Stimulated activated CD8-positive, alpha-beta memory T cell treated with anti-CD3 and anti-CD28 coated beads, Interleukin-15, amount 100 ng/mL, for 24 hours (primary cell): ENCODE measurements around the gene CEP85L.

Experiments used
- DNase-seq: peaks from one replicate; pipeline ENCODE4 v3.0.0-alpha.2; 2020; ENCODE audit warnings: low read depth

Gene CEP85L

DNA sequence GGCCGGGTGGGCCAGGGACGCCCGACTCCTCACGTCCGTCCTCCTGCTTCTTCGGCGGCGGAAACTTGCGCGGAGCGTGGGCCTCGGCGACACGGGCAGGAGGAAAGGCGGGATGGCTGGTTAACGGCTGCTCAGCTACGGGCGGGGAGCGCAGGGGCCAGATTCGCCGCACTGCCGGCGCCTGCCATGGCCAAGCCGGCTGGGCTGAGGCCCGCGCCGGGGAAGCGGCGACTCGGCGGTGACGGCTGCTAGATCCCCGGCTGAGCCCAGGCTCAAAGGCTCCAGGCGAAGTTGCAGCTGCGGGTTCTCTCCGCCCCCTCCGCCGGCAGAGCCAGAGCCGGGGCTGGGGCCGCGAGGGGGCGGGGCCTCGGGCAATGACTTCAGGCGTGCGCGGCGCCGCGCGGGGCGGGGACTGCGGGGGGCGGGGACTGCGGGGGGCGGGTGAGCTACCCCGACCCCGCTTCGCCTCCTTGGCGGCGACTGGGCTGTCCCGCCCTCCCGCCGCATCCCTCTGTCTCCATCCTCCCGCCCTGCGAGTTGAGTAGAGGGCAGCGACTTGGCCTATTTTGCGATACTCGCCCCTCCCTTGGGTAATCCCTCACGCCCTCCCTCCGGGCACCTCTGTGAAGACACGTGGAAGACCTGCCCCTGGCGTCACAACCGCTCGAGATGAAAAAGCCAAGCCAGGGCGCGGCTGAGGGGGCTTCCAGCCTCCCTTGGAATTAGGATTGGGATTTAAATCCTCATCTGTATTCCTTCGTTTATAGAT lies at the start of gene CEP85L:
CEP85L (minus strand) TSS at position 310 of the 769 bp plus-strand sequence. CDS start 322 bp downstream, outside the sequence.
- peak; percentile 81 for DNase-seq

DNA sequence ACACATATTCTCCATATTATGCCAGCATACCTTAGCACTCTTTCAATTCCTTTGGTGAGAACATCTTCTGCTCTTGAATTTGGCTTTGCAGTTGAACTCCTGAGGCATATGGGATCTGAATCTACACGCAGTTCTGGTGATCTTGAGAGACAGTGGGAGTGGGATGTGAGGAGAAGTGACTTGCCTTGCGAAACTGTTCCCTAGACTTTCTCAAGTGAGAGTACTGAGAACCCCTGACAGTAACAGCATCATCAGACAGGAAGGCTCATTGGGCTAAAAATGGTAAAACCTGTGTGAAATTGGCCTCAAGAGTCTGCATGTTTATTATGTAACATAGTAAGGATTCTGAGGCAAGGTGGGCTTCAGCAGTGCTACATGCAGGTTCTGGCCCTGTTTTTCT lies 49.1 kb upstream of the CEP85L start:
- DNase-seq = no peak

DNA sequence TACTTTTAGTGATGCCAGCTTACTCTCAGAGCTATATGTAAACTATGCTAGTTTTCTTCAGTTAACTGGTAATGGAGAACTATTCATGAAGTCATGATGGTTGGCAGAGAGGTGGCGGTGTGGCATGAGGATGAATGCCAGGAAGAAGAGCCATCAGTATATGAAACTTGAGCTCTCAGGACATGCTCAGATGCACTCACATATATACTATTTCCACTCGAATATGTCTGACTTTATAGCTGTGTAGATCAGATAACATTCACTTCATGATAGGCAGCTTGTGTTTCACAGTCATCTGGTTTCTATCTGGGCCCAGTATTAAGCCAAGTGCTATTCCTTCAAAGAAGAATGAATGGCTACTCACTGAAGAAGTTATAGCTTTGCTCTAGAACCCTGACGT lies 46.2 kb upstream of the CEP85L start:
- no peak for DNase-seq

DNA sequence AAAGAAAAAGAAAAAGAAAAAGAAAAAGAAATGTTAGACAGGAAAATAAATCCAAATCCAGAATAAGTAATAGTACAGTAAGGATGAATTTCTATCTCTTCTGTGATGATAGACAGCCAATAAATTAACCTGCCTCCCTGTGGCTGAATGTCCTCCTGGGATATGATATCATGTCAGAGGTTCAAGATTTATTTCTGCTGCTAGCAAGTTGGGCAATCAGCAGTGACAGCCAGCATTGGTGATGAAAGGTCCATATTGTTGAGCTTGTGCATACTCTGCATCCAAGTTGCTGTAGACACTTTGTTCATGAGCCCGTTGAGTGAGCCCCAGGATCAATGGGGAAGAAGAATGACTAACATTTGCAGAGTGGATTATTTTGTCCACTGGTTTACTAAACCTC lies 44.9 kb upstream of the CEP85L start:
- no peak for DNase-seq

DNA sequence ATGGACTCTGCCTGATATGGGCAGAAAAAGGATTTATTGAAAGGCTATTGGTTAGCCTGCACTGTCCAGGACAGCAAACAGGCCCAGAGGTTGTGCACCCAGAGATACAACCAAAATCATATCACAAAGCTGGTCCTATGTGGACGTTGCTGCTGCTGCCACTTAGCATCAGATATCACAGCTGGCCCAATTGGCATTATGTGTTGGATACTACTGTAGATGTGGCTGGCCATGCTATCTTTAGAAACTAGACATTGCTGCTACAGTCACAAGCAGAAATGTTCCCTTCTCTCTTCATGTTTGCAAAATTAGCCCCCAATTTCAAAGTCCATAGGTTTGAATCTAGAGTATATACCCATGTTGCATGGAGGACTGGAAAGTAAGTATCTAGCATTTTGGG lies 42.2 kb upstream of the CEP85L start:
- DNase-seq = no peak

DNA sequence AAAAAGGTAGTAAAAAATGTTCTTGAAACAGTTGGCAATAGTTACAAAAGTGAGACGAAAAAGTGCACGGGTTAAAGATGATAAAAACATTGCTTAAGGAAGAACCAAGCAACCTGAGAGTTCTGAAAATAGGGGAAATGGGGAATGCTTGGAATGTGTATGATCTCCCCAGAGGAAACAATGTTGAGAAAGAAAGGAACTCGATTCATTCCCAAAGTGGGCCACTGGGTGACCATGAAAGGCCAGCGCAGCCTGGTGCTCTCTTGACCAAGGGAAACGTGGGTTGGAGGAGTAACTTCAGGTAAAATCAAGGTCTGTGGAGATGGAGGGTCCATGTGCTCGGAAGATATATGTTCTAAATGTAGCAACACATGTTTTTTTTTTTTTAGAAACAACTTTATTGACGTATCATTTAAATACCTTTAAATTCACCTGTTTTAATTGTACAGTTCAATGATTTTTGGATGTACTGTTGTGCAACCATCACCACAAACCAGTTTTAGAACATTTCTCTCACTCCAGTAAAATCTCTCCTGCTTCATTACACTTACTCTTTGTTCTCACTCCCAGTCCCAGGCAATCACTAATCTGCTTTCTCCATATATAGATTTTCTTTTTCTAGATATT lies 34.5 kb upstream of the CEP85L start:
- no peak for DNase-seq

DNA sequence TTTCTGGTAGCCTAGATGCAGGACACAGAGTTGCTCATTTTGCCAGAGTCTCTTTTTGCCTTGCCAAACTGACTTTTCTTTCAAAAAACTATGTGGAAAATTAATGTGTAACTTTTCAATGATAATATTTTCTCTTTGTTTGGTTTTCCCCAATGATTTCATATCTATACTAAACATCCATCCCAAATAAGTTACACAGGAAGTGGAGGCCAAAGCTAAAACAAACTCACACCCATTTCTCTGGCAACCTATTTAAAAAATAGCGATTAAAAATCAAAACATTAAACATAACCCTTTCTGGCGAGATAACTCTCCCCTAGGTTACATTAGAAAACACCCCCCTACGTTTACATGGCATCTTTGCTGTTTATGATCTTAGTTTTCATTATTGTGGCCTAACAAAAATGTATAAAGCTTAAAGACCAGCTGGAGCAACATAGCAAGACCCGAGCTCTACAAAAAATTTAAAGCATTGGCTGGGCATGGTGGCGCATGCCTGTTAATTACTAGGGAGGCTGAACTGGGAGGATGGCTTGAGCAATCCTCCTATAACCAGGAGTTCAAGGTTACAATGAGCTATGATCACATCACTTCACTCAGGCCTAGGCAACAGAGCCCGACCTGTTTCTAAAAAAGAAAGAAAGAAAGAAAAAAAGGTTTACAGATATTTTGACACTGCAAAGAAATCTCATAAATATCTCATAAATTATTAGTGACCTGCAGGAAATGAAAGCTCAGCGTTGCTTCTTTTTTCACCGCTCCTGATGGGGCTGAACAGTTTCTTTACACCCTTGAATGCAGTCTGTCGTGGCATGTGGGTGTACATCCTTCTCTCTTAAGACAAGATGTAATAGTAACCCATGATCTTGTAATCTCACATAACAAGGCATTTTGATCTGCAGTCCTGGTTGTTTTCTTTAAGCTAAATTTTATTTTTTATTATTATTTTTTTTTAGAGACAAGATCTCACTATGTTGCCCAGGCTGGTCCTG lies 32.8 kb upstream of the CEP85L start:
- no peak for DNase-seq

DNA sequence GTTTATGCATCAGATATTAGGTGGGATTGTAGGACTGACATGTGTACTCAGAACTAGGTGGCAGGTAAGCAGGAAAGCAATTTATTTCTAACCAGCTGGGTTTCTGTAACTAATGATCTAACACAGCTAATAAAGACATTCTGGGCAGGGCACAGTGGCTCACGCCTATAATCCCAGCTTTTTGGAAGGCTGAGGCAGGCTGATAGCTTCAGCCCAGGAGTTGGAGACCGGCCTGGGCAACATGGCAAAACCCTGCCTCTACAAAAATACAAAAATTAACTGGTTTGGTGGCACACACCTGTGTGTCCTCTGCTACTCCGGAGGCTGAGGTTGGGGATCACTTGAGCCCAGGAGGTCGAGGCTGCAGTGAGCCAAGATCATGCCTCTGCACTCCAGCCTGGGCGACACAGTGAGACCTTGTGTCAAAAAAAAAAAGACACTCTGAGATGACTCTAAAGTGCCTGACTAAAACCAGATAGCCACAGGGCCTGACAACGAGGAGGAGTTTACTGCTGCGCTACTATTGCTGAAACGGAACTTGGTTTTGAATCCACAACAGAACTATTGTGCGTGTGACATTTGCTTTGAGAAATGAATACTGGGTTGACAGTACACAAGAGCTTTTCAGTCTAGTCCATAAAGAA lies 29.2 kb upstream of the CEP85L start:
- no peak for DNase-seq

DNA sequence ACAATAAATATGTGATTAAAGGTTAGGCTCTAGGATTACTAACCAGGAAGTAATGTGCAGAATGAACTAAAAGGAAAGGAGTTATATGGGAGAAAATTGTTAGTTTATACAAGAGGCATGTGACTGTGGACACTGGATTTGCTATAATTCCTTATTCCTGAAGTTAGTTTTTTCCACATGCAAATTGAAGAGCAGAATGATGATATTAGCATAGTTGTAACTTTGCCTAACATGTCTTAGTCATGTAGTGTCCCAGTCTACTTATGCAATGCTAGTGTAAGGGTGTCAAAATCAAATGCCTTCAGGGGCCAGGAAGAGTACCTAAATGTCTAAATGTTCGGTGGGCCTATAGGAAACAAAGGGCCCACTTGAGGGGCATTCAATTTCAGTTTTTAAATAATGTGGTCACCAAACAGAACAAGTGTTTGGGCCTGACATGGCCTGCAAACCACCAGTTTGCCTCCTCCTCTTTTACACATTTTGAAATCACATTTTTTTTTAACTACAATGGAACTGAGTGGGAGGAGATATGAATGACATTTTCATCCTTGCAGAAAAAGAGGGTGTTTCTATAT lies 28.0 kb upstream of the CEP85L start:
- DNase-seq = no peak

DNA sequence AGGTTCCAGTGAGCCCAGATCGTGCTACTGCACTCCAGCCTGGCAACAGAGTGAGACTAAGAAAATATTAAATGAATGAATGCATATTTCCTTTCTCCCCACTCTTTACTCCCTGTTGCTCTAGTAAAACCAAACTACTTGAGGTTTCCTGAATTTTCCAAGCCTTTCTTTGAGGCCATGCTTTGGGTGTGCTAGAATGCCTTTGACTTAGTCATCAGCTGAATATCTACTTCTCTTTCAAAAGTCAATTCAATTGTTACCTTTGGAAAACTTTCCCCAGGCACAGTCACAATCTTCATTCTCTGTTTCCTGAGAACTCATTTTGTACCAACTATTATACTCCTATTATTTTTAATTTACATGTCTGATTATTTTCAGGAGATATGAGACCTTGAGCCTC lies 27.5 kb upstream of the CEP85L start:
- DNase-seq = no peak

DNA sequence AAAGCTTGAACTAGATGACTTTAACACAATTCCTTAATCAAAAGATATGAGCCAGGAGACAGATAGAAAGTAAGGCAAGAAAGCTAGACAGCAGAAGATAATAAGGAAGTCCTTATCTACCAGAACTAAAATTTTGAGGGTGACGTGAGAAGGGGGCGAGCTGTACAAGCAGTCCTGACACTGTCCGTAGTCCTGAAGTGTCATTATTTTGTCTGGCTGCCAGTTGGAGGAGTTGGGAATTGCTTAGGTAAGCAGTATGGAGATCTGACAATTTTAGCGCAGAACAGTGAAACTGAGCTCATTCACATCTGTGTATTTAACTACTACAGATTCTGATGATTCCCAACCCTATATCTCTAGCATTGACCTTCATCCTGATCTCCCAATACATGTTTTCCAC lies 25.8 kb upstream of the CEP85L start:
- DNase-seq = no peak

DNA sequence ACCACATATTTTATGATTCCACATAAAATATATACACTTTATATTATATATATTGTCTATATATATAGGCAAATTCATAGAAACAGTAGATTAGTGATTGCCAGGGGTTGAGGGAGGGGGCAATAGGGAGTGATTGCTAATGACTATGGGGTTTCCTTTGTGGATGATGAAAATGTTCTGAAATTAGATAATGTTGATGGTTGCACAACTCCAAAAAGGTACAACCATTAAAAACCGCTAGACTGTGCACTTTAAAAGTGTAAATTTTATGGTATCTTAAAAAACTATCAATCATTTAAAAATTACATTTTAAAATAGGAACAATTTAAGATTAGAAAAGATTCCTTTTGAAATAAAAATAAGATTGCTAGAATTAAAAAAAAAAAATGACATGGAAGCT lies 23.8 kb upstream of the CEP85L start:
- DNase-seq = no peak

DNA sequence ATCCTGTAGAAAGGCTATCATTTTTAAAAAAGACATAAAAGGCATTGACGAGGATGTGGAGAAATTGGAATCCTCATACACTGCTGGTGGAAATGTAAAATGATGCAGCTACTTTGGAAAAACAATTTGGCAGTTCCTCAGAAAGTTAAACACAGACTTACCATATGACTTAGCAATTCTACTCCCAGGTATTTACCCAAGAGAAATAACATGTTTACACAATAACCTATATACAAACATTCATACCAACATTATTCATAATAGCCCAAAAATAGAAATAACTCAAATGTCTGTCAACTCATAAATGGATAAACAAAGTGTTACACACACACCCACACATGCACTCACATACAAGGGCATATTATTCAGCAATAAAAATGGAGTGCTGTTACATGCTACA lies 23.4 kb upstream of the CEP85L start:
- no peak for DNase-seq

DNA sequence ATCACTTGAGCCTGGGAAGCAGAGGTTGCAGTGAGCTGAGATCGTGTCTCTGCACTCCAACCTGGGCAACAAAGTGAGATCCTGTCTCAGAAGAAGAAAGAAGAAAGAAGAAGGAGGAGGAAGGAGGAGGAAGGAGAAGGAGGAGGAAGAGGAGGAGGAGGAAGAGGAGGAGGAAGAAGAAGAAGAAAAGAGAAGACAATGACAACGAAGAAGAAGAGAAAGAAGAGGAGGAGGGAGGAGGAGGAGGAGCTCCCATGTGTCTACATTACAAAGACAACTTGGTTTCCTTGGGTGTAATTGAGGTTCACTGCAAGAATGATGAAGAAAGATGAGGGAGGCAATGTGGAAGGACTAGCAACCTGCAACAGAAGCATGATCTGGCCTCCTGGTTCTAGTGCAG lies 21.3 kb upstream of the CEP85L start:
- no peak for DNase-seq

DNA sequence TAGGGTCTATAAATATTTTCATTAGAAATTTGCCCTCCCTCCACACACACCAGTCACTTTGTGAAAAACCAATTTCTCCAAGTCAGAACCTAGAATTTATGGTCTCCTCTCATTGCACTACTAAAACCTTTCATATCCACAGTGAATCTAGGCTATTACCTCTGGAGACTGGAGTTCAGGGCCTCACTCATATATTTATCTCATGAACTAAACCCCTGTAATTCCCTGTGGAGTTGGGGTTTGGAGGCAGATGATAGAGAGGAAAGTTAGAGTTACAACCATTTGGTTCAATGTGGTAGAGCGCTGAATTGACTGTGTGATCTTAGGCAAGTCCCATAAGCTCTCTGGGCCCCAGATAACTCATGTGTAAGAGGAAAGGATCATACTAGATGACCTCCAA lies 18.2 kb upstream of the CEP85L start:
- no peak for DNase-seq

DNA sequence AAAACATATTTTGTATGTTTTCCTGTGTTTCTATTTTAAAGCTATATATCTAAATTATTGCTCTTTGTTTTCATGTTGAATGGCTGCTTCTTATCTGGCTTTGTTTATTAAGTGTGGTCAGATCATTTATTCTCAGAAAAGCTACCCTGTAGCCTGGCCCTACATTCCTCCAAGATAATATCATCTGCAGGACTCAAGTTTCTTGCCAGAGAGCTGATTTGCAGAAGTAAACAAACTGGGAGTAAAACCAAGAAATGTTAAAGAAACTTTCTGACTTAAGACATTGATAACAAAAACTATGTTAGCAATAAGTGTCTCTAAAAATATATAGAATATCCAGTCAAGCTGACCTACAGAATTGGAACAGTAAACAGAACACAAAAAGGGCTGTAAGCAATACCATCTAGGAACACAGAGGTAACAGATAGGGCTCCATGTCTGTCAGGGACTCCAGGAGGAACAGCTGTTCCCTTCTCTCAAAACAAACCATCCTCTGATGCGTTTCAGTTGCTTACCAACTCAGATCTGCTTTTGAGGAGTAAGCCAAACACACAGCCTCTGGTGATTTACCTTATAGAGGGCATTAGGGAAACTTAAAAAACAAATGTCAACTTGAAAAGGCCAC lies 17.5 kb upstream of the CEP85L start:
- no peak for DNase-seq

DNA sequence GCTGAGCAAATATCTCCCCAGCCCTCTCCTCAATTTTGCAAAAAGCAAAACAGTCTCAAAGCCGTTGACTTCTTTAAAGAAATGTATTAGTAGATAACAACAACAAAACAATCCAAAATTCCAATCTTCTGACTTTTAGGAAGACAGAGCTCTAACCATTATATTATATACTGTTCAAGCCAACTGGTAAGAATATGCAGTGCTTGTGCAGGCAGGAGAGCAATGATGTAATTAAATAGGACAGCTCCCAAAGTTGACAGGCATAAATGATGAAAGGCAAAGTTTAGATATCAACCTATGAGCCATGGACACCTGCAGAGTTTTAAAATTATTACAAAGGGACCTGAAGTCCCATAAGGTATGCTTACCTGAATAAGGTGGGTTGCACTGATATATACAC lies 16.6 kb upstream of the CEP85L start:
- no peak for DNase-seq

DNA sequence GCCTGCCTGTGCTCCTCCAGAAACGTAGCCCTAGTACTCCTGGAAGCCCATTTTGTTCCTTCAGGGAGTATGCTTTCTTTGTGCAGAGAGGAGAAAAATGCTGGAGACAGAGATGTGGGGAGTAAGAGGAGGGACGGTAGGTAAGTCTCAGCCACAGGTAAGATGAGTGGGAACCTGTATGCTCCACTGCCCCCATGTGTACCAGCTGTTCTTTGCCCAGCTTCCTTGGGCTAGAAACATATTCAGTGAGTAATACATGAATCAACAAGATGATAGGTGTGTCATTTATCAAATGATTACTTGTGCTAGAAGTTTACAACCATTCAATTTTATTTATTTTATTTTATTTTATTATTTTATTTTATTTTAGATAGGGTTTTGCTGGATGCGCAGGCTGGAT lies 13.6 kb upstream of the CEP85L start:
- no peak for DNase-seq

DNA sequence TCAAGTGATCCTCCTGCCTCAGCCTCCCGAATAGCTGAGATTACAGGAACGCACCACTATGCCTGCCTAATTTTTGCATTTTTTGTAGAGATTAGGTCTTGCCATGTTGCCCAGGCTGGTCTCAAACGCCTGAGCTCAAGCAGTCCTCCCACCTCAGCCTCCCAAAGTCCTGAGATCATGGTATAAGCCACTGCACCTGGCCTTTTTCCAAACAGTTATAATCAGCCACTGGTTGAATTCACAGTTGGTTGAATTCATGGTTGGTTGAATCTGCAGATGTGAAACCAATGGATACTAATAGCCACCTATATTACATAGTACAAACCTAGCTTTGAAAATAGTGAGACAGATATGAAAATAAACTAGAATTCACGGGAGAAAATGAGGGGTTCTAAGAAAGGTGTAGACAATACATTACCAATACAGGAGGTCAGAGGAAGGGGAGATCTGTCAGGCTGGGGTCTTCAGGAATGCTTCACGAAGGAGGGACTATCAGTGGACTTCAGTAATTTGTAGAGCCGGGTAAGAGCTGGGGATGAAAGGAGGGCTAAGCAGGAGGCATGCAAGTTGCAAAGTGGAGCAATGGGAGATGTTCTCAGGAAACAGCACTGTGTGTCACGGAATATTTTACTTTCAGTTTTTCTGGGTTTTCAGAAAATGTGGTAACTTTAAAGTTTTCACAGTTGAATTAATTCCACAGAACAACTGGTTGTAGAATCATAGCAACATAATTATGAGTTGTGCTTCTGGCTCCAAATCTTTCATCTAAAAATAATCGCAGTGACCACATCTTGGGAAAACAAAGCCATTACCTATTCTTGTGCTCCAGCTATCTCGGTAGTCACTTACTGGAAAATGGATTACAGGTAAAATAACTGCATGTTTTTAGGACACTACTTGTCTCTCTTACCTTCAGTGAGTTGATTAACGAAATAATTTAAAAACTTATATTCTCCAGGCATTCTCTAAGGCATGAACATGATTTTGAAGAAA lies 12.9 kb upstream of the CEP85L start:
- DNase-seq = no peak

DNA sequence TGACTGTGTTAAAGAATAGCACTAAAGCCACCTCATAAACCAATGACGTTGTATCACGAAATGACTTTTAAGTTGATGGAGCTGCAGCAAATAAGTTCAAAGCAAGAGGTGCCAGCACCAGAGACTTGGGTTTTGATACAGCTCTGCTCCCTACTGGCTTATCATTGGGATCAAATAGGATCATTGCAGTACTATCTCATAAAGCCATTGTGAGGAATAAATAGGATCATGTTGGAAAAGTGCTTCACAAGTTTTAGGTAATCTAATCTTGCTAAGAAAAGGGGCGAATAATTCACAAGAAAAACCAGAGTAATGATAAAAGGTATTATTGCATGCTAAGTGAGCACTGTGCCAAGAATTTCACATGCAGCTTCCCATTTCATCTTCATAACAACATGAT lies 10.4 kb upstream of the CEP85L start:
- no peak for DNase-seq
